Keratinocyte (primary cell): ENCODE results near the gene KCNF1. TPM values are rescaled to one million over a fixed set of nuclear protein-coding genes. Genes with fewer than 3 reads are reported as not detected.

Experiments
- DNase-seq: peaks from one replicate; pipeline ENCODE4 v3.0.0-alpha.2; 2011; ENCODE audit warnings: low read depth, missing footprints, low spot score
- FAIRE-seq: peaks from 2 replicates; lab custom pipeline; 2011; peaks lifted over from hg19 to GRCh38; lab: Jason Lieb, UNC
- H2AFZ ChIP-seq: 2 replicates; pipeline ENCODE4 v1.6.0; 2012; ENCODE audit warnings: low read length, control low read depth, inconsistent platforms; ENCODE audit not compliant: control insufficient read depth
- H3K27ac ChIP-seq: 2 replicates; pipeline ENCODE4 v1.5.1; 2011; ENCODE audit warnings: low read length; ENCODE audit not compliant: control insufficient read depth, insufficient read depth
- H3K27me3 ChIP-seq: 3 replicates; pipeline ENCODE4 v1.6.0; 2011; ENCODE audit warnings: low read length; ENCODE audit not compliant: control insufficient read depth, insufficient read depth; ENCODE audit errors: extremely low read depth
- H3K36me3 ChIP-seq, 2 experiments: 2 replicates in 1 of 2; 3 replicates in 1 of 2; pipeline ENCODE4 v1.5.1; 2011; ENCODE audit warnings: low read length in 2 of 2, mild to moderate bottlenecking in 1 of 2; ENCODE audit not compliant: control insufficient read depth in 2 of 2, insufficient read depth in 2 of 2; ENCODE audit errors: extremely low read depth in 1 of 2
- H3K4me1 ChIP-seq: 3 replicates; pipeline ENCODE4 v1.5.1; 2011; ENCODE audit warnings: low read length; ENCODE audit not compliant: control insufficient read depth, insufficient read depth; ENCODE audit errors: extremely low read depth
- H3K4me2 ChIP-seq: 3 replicates; pipeline ENCODE4 v1.6.0; 2011; ENCODE audit warnings: low read depth, low read length; ENCODE audit not compliant: control insufficient read depth, insufficient read depth; ENCODE audit errors: extremely low read depth
- H3K4me3 ChIP-seq, 3 experiments: fragments of 200-600 bp in 1 of 3; sonication (generic) in 1 of 3; 2 replicates in 2 of 3; 3 replicates in 1 of 3; pipeline ENCODE4 v1.5.1; 2011 to 2016; ENCODE audit warnings: low read length in 3 of 3, mild to moderate bottlenecking in 3 of 3, control low read depth in 2 of 3, inconsistent platforms in 1 of 3, low read depth in 1 of 3, mixed read lengths in 1 of 3, mixed run types in 1 of 3, moderate library complexity in 1 of 3; ENCODE audit not compliant: control insufficient read depth in 2 of 3, insufficient read depth in 2 of 3; ENCODE audit errors: extremely low read depth in 1 of 3
- H3K79me2 ChIP-seq: 2 replicates; pipeline ENCODE4 v1.6.0; 2012; ENCODE audit warnings: low read length; ENCODE audit not compliant: control insufficient read depth, insufficient read depth
- H3K9ac ChIP-seq: 3 replicates; pipeline ENCODE4 v1.6.0; 2011; ENCODE audit warnings: low read length; ENCODE audit not compliant: control insufficient read depth, insufficient read depth; ENCODE audit errors: extremely low read depth
- H3K9me1 ChIP-seq: 3 replicates; pipeline ENCODE4 v1.6.0; 2011; ENCODE audit warnings: low read length; ENCODE audit not compliant: control insufficient read depth, insufficient read depth; ENCODE audit errors: extremely low read depth
- H3K9me3 ChIP-seq: 2 replicates; pipeline ENCODE4 v1.5.1; 2012; ENCODE audit warnings: low read depth, low read length; ENCODE audit not compliant: control insufficient read depth
- H4K20me1 ChIP-seq: 3 replicates; pipeline ENCODE4 v1.6.0; 2011; ENCODE audit warnings: low read length; ENCODE audit not compliant: control insufficient read depth, insufficient read depth; ENCODE audit errors: extremely low read depth
- CTCF ChIP-seq, 3 experiments: IDR thresholded peaks in 1 of 3; conservative IDR thresholded peaks in 1 of 3; optimal IDR thresholded peaks in 1 of 3; 2 replicates in 2 of 3; 3 replicates in 1 of 3; pipeline versions ENCODE3 to v1.5.1; 2011; ENCODE audit warnings: low read length in 3 of 3, mild to moderate bottlenecking in 3 of 3, moderate library complexity in 2 of 3, control low read depth in 1 of 3, inconsistent platforms in 1 of 3; ENCODE audit not compliant: insufficient read depth in 2 of 3; ENCODE audit errors: extremely low read depth in 1 of 3
- EZH2 ChIP-seq: IDR thresholded peaks from one replicate; pipeline ENCODE4 v1.6.1; 2012; ENCODE audit warnings: inconsistent platforms, mild to moderate bottlenecking, low read length, moderate library complexity
- dilution Hi-C: fragments of 300-500 bp; cut with MboI; formaldehyde crosslinking; loops from one replicate; pipeline ENCODE4 v1.7.0; 2020; ENCODE audit warnings: low sequenced_read_pairs; ENCODE audit not compliant: extremely low pct_ligation_motif_present
- polyA plus RNA-seq, 5 experiments: library from polyadenylated mRNA; depleted of rRNA in 3 of 5; stranded (reverse) in 3 of 5; stranded (forward) in 1 of 5; unstranded in 1 of 5; fragments of >200 nt; gene quantifications; 1 replicate in 1 of 5; 2 replicates in 3 of 5; 3 replicates in 1 of 5; pipeline versions ENCODE4 v1.2.1 to v1.2.3, GENCODE V29; 2011 to 2012; ENCODE audit warnings: missing spikeins in 2 of 5, low read depth in 1 of 5, low replicate concordance in 1 of 5

KCNF1 gene
- polyA plus RNA-seq, 1 donor (not counting 4 experiments of a cell fraction or from before 2014, with no cell fraction given): 0.05 TPM

GRCh38 chr2:10935366-10935918 is 23.7 kb downstream of the KCNF1 start:
- Histone ChIP-seq H3K9ac (no peak overlapping the region), H4K20me1 (no peaks in the 10 kb centered on the region), H3K36me3 (no peaks in the 10 kb centered on the region), H3K79me2 (no peaks in the 10 kb centered on the region), H3K4me3 (no peak overlapping the region), H3K27ac (no peak overlapping the region), H3K9me1 (no peaks in the 10 kb centered on the region), H3K4me2 (no peak overlapping the region), H2AFZ (no peak overlapping the region), H3K9me3 (no peaks in the 10 kb centered on the region), H3K27me3 (peaks cover 20% of the 10 kb centered on the region), H3K4me1 (no peaks in the 10 kb centered on the region)
- dilution Hi-C loops: no loop called here
- TF ChIP-seq EZH2: no peak
- TF ChIP-seq CTCF (optimal IDR thresholded peaks at IDR 0.05 in 1 of 3, IDR thresholded peaks at IDR 0.05 in 1 of 3, conservative IDR thresholded peaks at IDR 0.05 in 1 of 3; ENCODE audit: extremely low read depth in 1 of 3, insufficient read depth in 2 of 3, low read length in 3 of 3): no peak
- no peak for FAIRE-seq
- DNase-seq: no peak

GRCh38 chr2:10935953-10936942 is 24.5 kb downstream of the KCNF1 start:
- H3K27ac ChIP-seq: no peak overlapping the region
- H3K9me1 ChIP-seq: no peaks in the 10 kb centered on the region
- no peak overlapping the region for H3K4me3 ChIP-seq
- H2AFZ ChIP-seq: no peak overlapping the region
- FAIRE-seq: no peak
- DNase-seq: no peak
- H3K9me3 ChIP-seq: no peaks in the 10 kb centered on the region
- H3K79me2 ChIP-seq: no peaks in the 10 kb centered on the region
- dilution Hi-C loops: no loop called here
- H3K36me3 ChIP-seq: no peaks in the 10 kb centered on the region
- H4K20me1 ChIP-seq: no peaks in the 10 kb centered on the region
- no peak overlapping the region for H3K9ac ChIP-seq
- peaks cover 15% of the 10 kb centered on the region for H3K27me3 ChIP-seq
- no peak for TF ChIP-seq CTCF (optimal IDR thresholded peaks at IDR 0.05 in 1 of 3, IDR thresholded peaks at IDR 0.05 in 1 of 3, conservative IDR thresholded peaks at IDR 0.05 in 1 of 3; ENCODE audit: extremely low read depth in 1 of 3, insufficient read depth in 2 of 3, low read length in 3 of 3)
- TF ChIP-seq EZH2: no peak
- H3K4me2 ChIP-seq: no peak overlapping the region
- no peaks in the 10 kb centered on the region for H3K4me1 ChIP-seq
